GM23338 (cell line): Measurements from ENCODE around the gene CHD9NB. TPM values are rescaled to one million over a fixed set of nuclear protein-coding genes. Genes with fewer than 3 reads are reported as not detected.

Experiments used
- ATAC-seq: fragments of 200-7000 bp; cut with Tn5 transposase; 3 replicates; pipeline ENCODE4 v1.9.1; 2020
- DNase-seq: peaks from one replicate; pipeline ENCODE4 v3.0.0-alpha.2; 2015; ENCODE audit warnings: low spot score
- H2AFZ ChIP-seq: fragments of 200-600 bp; sonication (generic); 2 replicates; pipeline ENCODE4 v1.8.0; 2016; ENCODE audit warnings: antibody characterized with exemption, mild to moderate bottlenecking, moderate library complexity
- H3F3A ChIP-seq: fragments of 200-600 bp; sonication (generic); replicated peaks from 2 replicates; pipeline ENCODE4 v1.8.0; 2017; ENCODE audit warnings: antibody characterized with exemption, mixed run types, low read depth
- H3K27ac ChIP-seq: fragments of 200-600 bp; sonication (generic); 2 replicates; pipeline ENCODE4 v1.6.1; 2016; ENCODE audit warnings: low read depth
- H3K27me3 ChIP-seq: fragments of 200-600 bp; sonication (generic); 2 replicates; pipeline ENCODE4 v1.8.0; 2016; ENCODE audit warnings: mild to moderate bottlenecking, mixed run types, moderate library complexity; ENCODE audit not compliant: insufficient read depth
- H3K36me3 ChIP-seq: fragments of 200-600 bp; sonication (generic); 2 replicates; pipeline ENCODE4 v1.8.0; 2016; ENCODE audit warnings: mild to moderate bottlenecking; ENCODE audit not compliant: insufficient read depth
- H3K4me1 ChIP-seq: fragments of 200-600 bp; sonication (generic); 2 replicates; pipeline ENCODE4 v1.8.0; 2016; ENCODE audit warnings: mild to moderate bottlenecking, moderate library complexity; ENCODE audit not compliant: insufficient read depth
- H3K4me2 ChIP-seq: fragments of 200-600 bp; sonication (generic); 2 replicates; pipeline ENCODE4 v1.7.1; 2017; ENCODE audit warnings: mixed run types
- H3K4me3 ChIP-seq: fragments of 200-600 bp; sonication (generic); 2 replicates; pipeline ENCODE4 v1.6.1; 2016; ENCODE audit warnings: mixed run types
- H3K79me2 ChIP-seq: fragments of 200-600 bp; sonication (generic); replicated peaks from 2 replicates; pipeline ENCODE4 v1.8.0; 2017; ENCODE audit warnings: mild to moderate bottlenecking; ENCODE audit not compliant: insufficient read depth
- H3K9me2 ChIP-seq: fragments of 200-600 bp; sonication (generic); 2 replicates; pipeline ENCODE4 v1.8.0; 2017; ENCODE audit not compliant: insufficient read depth
- H4K20me1 ChIP-seq: fragments of 200-600 bp; sonication (generic); replicated peaks from 2 replicates; pipeline ENCODE4 v1.8.0; 2017; ENCODE audit warnings: mild to moderate bottlenecking; ENCODE audit not compliant: insufficient read depth
- H3K27ac Mint-ChIP-seq: 2 replicates; pipeline ENCODE4 v1.8.0; 2020; ENCODE audit warnings: inconsistent platforms, mild to moderate bottlenecking, moderate library complexity, mixed read lengths
- H3K27me3 Mint-ChIP-seq: 3 replicates; pipeline ENCODE4 v1.8.0; 2022; ENCODE audit warnings: low read depth, mild to moderate bottlenecking, moderate library complexity, mixed read lengths, inconsistent platforms; ENCODE audit not compliant: insufficient read depth, poor library complexity
- H3K36me3 Mint-ChIP-seq: 3 replicates; pipeline ENCODE4 v1.8.0; 2021; ENCODE audit warnings: low read depth, mild to moderate bottlenecking, inconsistent platforms, moderate library complexity, mixed read lengths
- H3K4me1 Mint-ChIP-seq: 3 replicates; pipeline ENCODE4 v1.8.0; 2020; ENCODE audit warnings: mild to moderate bottlenecking, inconsistent platforms, mixed read lengths
- H3K4me3 Mint-ChIP-seq: 3 replicates; pipeline ENCODE4 v1.8.0; 2021; ENCODE audit warnings: moderate library complexity, mild to moderate bottlenecking, inconsistent platforms, mixed read lengths
- H3K9me3 Mint-ChIP-seq: 3 replicates; pipeline ENCODE4 v1.8.0; 2020; ENCODE audit warnings: moderate library complexity, mild to moderate bottlenecking, inconsistent platforms, mixed read lengths
- CTCF ChIP-seq, 2 experiments: fragments of 200-600 bp in 1 of 2; sonication (generic) in 1 of 2; conservative IDR thresholded peaks; 2 replicates each; pipeline versions ENCODE4 v1.5.1 to v1.6.1; 2016 to 2017; ENCODE audit warnings: antibody characterized with exemption in 2 of 2, low read depth in 2 of 2, mild to moderate bottlenecking in 2 of 2, moderate library complexity in 1 of 2
- EZH2 ChIP-seq: fragments of 200-600 bp; sonication (generic); IDR thresholded peaks from one replicate; pipeline ENCODE4 v1.8.0; 2017; ENCODE audit warnings: antibody characterized with exemption, mild to moderate bottlenecking, low read depth; ENCODE audit not compliant: unreplicated experiment
- JUNB ChIP-seq: IDR thresholded peaks from one replicate; pipeline ENCODE4 v1.6.1; 2016; ENCODE audit warnings: antibody characterized with exemption; ENCODE audit not compliant: unreplicated experiment
- NANOG ChIP-seq: IDR thresholded peaks from 2 replicates; pipeline ENCODE4 v1.6.1; 2016; ENCODE audit warnings: antibody characterized with exemption, borderline replicate concordance
- POLR2AphosphoS5 ChIP-seq: IDR thresholded peaks from 2 replicates; pipeline ENCODE4 v1.6.1; 2016; ENCODE audit warnings: antibody characterized with exemption, low read depth
- ZNF114 ChIP-seq: fragments of 250-450 bp; sonication (Bioruptor Pico); IDR thresholded peaks from 2 replicates; pipeline ENCODE4 v1.5.0; 2020; ENCODE audit warnings: mild to moderate bottlenecking, moderate library complexity
- ZNF331 ChIP-seq: fragments of 250-450 bp; sonication (Bioruptor Pico); IDR thresholded peaks from 2 replicates; pipeline ENCODE4 v1.5.0; 2020; ENCODE audit warnings: low read depth, mild to moderate bottlenecking, moderate library complexity
- polyA plus RNA-seq: library from polyadenylated mRNA; unstranded; fragments of >200 nt; fragmentation: Nextera tagmentation; extraction: Ambion mirVana; gene quantifications from 2 replicates; pipeline ENCODE4 v1.2.1, GENCODE V29; 2016
- total RNA-seq: library from RNA; depleted of rRNA; stranded (reverse); fragments of >200 nt; shearing (Covaris generic); gene quantifications from 2 replicates; pipeline ENCODE4 v1.2.3, GENCODE V29; 2014
- TF ChIP-seq, protein P1 (sequence below): IDR thresholded peaks from 2 replicates; pipeline ENCODE4 v1.6.1; 2016; ENCODE audit warnings: antibody characterized with exemption
- TF ChIP-seq, protein P2 (sequence below): fragments of 250-450 bp; sonication (Bioruptor Pico); IDR thresholded peaks from 2 replicates; pipeline ENCODE4 v1.5.0; 2020; ENCODE audit warnings: mild to moderate bottlenecking, moderate library complexity

The CHD9NB gene
- total and polyA plus RNA-seq, 2 experiments from 2014 or later: 1.7 to 4.2 TPM

DNA sequence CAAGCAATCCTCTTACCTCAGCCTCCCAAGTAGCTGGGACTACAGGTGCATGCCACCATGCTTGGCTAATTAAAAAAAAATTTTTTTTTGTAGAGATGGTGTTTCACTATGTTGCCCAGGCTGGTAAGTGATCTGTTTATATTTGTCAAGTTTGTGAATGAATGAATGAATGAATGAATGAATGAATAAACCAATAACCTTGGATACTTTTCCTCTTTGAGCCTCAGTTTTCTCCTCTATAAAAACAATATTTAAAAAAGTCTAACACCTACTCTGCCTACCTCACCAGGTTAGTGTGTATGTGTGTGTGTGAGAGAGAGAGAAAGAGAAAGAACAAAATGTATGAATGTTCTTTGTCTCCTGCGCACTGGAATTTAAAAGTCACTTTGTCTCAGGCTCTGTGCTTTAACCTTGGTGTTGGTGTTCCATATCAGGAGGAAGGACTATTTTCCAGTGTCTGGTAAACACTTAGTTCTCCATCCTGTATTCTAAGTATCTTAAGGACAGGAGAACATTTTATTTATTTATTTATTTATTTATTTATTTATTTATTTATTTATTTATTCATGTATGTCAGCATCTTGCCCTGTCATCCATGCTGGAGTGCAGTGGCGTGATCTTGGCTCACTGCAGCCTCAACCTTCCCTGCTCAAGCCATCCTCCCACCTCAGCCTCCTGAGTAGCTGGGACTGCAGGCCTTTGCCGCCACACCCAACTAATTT is 29.1 kb upstream of the CHD9NB start:
- Mint-ChIP-seq H3K36me3 (peaks cover 16% of the 10 kb centered on the region), H3K9me3 (peaks cover 6% of the 10 kb centered on the region; the same call in 1 of the 3 replicates), H3K27me3 (peaks cover 8% of the 10 kb centered on the region), H3K27ac (no peak overlapping the region), H3K4me3 (no peak overlapping the region), H3K4me1 (peaks cover 60% of the 10 kb centered on the region)
- Histone ChIP-seq H4K20me1 (no peaks in the 10 kb centered on the region), H3K36me3 (no peaks in the 10 kb centered on the region), H2AFZ (no peak overlapping the region), H3F3A (no peaks in the 10 kb centered on the region), H3K4me1 (peaks cover 57% of the 10 kb centered on the region), H3K27ac (0 out of 2 replicates have a peak overlapping the region, but pooled peaks have one; percentile 65), H3K27me3 (no peaks in the 10 kb centered on the region), H3K4me2 (no peak overlapping the region), H3K9me2 (0 out of 2 replicates have a peak, but pooled peaks cover 10% of the 10 kb centered on the region), H3K4me3 (no peak overlapping the region), H3K79me2 (peaks cover 27% of the 10 kb centered on the region)
- TF ChIP-seq NANOG (no peak), POLR2AphosphoS5 (no peak), ZNF114 (CRISPR knock-in tag) (no peak)
- TF ChIP-seq, protein P1, sequence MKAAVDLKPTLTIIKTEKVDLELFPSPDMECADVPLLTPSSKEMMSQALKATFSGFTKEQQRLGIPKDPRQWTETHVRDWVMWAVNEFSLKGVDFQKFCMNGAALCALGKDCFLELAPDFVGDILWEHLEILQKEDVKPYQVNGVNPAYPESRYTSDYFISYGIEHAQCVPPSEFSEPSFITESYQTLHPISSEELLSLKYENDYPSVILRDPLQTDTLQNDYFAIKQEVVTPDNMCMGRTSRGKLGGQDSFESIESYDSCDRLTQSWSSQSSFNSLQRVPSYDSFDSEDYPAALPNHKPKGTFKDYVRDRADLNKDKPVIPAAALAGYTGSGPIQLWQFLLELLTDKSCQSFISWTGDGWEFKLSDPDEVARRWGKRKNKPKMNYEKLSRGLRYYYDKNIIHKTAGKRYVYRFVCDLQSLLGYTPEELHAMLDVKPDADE: no peak
- no peak for DNase-seq
- ATAC-seq: no peak

DNA sequence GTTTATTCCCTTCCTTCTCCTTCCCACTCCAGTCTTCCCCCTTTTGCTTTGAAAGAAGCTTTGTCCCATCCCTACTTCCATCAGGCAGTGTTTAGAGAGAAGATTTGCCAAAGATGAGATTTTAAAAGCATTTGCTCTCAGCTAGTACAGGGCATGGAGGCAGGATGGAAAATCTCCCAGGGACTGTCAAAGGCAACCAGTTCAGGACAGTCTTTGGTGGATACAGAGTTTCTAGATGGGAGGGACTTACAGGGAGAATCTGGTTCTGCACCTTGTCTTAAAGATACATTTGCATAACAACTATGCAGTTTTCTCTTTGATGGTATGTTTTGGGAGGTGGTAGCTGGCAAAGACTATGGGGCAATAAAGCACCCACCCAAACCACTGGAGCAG is 28.3 kb upstream of the CHD9NB start:
- no peaks in the 10 kb centered on the region for H4K20me1 ChIP-seq
- Mint-ChIP-seq H3K4me1 (peaks cover 57% of the 10 kb centered on the region), H3K36me3 (peaks cover 16% of the 10 kb centered on the region), H3K27ac (peak overlapping the region; percentile 20), H3K4me3 (peak overlapping the region; percentile 33; the same call in 1 of the 3 replicates), H3K27me3 (peaks cover 8% of the 10 kb centered on the region), H3K9me3 (peaks cover 7% of the 10 kb centered on the region; the same call in 1 of the 3 replicates)
- ATAC-seq (peak; percentile 40), DNase-seq (no peak)
- no peaks in the 10 kb centered on the region for H3K27me3 ChIP-seq
- H3K4me1 ChIP-seq: peaks cover 50% of the 10 kb centered on the region
- H3F3A ChIP-seq: no peaks in the 10 kb centered on the region
- H3K36me3 ChIP-seq: 0 out of 2 replicates have a peak, but pooled peaks cover under 1% of the 10 kb centered on the region
- no peak overlapping the region for H2AFZ ChIP-seq
- H3K4me2 ChIP-seq: peak overlapping the region; percentile 41
- H3K27ac ChIP-seq: peak overlapping the region; percentile 47; the same call in 1 of the 2 replicates
- H3K79me2 ChIP-seq: peaks cover 32% of the 10 kb centered on the region
- H3K4me3 ChIP-seq: no peak overlapping the region
- 0 out of 2 replicates have a peak, but pooled peaks cover 10% of the 10 kb centered on the region for H3K9me2 ChIP-seq
- TF ChIP-seq ZNF114 (CRISPR knock-in tag) (no peak), JUNB (no peak), CTCF (conservative IDR thresholded peaks at IDR 0.05; ENCODE audit: low read depth in 2 of 2) (no peak), ZNF331 (no peak), EZH2 (no peak)
- TF ChIP-seq, protein P1: no peak
- TF ChIP-seq, protein P2, sequence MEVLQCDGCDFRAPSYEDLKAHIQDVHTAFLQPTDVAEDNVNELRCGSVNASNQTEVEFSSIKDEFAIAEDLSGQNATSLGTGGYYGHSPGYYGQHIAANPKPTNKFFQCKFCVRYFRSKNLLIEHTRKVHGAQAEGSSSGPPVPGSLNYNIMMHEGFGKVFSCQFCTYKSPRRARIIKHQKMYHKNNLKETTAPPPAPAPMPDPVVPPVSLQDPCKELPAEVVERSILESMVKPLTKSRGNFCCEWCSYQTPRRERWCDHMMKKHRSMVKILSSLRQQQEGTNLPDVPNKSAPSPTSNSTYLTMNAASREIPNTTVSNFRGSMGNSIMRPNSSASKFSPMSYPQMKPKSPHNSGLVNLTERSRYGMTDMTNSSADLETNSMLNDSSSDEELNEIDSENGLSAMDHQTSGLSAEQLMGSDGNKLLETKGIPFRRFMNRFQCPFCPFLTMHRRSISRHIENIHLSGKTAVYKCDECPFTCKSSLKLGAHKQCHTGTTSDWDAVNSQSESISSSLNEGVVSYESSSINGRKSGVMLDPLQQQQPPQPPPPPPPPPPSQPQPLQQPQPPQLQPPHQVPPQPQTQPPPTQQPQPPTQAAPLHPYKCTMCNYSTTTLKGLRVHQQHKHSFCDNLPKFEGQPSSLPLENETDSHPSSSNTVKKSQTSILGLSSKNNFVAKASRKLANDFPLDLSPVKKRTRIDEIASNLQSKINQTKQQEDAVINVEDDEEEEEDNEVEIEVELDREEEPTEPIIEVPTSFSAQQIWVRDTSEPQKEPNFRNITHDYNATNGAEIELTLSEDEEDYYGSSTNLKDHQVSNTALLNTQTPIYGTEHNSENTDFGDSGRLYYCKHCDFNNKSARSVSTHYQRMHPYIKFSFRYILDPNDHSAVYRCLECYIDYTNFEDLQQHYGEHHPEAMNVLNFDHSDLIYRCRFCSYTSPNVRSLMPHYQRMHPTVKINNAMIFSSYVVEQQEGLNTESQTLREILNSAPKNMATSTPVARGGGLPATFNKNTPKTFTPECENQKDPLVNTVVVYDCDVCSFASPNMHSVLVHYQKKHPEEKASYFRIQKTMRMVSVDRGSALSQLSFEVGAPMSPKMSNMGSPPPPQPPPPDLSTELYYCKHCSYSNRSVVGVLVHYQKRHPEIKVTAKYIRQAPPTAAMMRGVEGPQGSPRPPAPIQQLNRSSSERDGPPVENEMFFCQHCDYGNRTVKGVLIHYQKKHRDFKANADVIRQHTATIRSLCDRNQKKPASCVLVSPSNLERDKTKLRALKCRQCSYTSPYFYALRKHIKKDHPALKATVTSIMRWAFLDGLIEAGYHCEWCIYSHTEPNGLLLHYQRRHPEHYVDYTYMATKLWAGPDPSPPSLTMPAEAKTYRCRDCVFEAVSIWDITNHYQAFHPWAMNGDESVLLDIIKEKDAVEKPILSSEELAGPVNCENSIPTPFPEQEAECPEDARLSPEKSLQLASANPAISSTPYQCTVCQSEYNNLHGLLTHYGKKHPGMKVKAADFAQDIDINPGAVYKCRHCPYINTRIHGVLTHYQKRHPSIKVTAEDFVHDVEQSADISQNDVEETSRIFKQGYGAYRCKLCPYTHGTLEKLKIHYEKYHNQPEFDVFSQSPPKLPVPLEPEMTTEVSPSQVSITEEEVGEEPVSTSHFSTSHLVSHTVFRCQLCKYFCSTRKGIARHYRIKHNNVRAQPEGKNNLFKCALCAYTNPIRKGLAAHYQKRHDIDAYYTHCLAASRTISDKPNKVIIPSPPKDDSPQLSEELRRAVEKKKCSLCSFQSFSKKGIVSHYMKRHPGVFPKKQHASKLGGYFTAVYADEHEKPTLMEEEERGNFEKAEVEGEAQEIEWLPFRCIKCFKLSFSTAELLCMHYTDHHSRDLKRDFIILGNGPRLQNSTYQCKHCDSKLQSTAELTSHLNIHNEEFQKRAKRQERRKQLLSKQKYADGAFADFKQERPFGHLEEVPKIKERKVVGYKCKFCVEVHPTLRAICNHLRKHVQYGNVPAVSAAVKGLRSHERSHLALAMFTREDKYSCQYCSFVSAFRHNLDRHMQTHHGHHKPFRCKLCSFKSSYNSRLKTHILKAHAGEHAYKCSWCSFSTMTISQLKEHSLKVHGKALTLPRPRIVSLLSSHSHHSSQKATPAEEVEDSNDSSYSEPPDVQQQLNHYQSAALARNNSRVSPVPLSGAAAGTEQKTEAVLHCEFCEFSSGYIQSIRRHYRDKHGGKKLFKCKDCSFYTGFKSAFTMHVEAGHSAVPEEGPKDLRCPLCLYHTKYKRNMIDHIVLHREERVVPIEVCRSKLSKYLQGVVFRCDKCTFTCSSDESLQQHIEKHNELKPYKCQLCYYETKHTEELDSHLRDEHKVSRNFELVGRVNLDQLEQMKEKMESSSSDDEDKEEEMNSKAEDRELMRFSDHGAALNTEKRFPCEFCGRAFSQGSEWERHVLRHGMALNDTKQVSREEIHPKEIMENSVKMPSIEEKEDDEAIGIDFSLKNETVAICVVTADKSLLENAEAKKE (CRISPR knock-in tag): no peak
